TTC549 (cell line): ENCODE measurements around the gene CD9.
"Not testable (repeated sequence)": the region's sequence is repeated elsewhere in the genome, so short reads cannot be mapped to it uniquely, and the experiment has no call there.

Source experiments
- FAIRE-seq: peaks from 2 replicates; lab custom pipeline; 2012; peaks lifted over from hg19 to GRCh38; lab: Jason Lieb, UNC

The CD9 gene

DNA sequence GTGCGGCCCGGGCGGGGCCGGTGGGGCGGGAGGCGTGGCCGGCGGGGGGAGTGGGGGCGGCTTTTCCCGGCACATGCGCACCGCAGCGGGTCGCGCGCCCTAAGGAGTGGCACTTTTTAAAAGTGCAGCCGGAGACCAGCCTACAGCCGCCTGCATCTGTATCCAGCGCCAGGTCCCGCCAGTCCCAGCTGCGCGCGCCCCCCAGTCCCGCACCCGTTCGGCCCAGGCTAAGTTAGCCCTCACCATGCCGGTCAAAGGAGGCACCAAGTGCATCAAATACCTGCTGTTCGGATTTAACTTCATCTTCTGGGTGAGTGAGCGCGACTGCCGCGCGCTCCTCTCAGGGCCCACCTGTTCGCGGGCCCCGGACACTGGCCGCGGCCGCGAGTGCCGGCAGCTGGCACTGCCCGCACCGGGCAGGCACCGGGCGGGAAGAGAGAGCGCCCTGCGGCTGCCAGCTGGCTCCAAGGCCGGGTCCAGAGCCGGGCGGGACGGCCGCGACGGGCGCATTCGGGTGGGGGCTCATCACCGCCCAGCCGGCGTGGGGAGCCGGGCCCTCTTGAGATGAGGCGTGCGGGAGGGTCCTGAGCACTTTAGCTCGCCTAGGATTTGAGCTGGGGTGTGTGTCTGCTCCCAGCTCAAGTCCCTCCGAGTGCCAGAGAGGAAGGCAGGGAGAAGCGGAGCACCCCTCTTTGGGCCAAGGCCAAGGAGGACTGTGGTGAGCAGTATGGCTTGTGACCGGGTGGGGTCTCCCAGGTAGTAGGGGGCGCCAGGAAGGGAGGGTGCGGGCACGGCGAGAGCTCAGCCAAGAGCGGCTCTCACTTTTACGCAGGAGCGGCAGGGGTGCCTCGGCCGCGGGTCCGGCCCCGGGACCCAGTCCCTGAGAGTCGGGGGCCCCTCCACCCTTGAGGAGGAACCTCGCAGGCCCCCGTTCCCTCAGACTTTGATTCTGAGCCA lies at the start of gene CD9:
Gene CD9, plus strand, starts transcription at position 145 of the 957 bp plus-strand sequence. Its CDS starts 100 bp downstream, at position 245.
- no peak for FAIRE-seq

- FAIRE-seq: no peak
Measured at GRCh38 chr12:6154730-6155459, 45.3 kb upstream of the CD9 start.

DNA sequence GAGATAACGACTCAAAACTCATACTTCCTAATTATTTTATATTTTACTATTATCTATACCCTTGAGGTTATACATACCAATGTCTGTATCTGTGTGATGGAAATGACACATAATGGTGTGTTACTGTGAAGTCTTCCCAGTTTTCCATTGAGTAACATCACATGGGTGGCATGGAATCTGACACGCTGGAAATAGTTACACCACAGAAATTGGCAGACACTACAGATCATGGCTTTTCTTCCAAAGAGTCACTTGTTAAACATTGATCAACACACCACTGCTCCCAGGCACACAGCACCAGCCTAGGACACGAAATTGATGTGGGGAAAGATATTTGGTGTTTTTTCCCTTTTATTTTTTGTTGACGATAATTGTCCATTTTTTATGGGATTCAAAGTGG lies 42.7 kb upstream of the CD9 start:
- FAIRE-seq: no peak

DNA sequence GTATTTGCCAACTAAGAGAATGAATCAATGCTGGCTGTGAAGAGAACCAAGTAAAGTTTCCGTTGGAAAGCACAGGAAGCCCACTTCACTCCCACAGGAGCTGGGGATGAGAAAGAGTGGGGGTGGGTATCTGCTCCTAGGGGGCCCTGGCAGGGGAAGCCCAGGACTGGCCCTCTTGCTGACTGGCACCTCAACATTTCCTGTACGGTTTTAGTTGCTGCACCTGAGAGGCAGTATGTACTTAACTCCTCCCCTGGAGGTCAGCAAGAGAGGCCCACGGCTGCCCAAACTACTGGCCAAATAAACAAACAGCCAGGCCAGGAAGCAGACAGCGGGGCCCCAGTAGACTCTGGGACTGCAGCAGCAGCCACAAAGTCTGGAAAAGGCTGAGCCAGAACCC lies 41.9 kb upstream of the CD9 start:
- FAIRE-seq: no peak

- no peak for FAIRE-seq
Measured at GRCh38 chr12:6158749-6159148, 41.5 kb upstream of the CD9 start.

DNA sequence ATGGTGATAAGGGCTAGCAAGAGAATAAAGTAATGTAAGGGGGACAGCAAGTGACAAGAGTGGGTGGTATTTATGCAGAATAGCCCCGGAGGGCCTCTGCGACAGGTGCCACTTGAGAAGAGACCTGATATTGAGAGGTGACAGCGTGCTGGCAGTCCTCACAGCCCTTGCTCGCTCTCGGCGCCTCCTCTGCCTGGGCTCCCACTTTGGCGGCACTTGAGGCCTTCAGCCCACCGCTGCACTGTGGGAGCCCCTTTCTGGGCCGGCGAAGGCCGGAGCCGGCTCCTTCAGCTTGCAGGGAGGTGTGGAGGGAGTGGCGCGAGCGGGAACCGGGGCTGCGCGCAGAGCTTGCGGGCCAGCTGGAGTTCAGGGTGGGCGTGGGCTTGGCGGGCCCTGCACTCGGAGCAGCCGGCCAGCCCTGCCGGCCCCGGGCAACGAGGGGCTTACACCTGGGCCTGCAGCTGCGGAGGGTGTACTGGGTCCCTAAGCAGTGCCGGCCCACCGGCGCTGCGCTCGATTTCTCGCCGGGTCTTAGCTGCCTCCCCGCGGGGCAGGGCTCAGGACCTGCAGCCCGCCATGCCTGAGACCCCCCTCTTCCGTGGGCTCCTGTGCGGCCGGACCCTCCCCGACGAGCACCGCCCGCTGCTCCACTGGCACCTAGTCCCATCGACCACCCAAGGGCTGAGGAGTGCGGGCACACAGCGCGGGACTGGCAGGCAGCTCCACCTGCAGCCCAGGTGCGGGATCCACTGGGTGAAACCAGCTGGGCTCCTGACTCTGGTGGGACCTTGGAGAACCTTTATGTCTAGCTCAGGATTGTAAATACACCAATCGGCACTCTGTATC lies 40.8 kb upstream of the CD9 start:
- FAIRE-seq: not testable (repeated sequence)

- FAIRE-seq: not testable (repeated sequence)
Measured at GRCh38 chr12:6160049-6160649, 40.1 kb upstream of the CD9 start.

DNA sequence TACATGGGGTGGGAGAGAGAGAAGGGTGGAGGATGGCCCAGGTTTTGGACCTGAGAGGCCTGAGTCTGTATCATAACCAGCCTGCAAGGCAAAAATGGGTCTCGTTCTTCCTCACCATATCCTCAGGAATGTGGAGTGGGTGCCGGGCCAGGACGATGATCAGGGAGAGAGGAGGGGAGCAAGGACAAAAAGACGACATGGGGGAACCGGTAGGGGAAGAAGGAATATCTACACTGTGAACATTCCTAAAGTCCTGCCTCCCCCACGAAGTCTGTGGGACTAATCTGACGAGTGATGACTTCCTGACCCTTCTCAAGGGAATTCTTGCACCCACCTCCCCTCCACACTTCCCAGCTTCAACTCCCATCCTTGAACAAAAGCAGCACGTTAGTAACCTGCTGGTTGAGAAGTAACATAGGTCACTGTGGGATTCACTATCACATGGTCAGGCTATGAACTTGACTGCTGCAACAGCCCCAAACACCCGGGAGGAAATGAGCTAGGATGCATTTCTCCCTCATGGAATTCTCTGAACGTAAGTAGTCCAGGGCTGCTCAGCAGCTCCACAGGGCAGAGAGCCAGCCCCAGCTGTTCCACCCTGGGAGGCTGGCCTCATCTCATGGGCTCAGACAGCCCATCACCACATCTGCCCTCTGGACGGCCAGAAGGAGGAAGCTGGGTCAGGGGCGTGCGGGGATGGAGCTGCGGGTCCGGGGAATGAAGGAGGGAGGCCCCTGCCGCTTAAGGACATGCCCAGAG lies 38.9 kb upstream of the CD9 start:
- FAIRE-seq: no peak

- no peak for FAIRE-seq
Measured at GRCh38 chr12:6163416-6164060, 36.7 kb upstream of the CD9 start.

DNA sequence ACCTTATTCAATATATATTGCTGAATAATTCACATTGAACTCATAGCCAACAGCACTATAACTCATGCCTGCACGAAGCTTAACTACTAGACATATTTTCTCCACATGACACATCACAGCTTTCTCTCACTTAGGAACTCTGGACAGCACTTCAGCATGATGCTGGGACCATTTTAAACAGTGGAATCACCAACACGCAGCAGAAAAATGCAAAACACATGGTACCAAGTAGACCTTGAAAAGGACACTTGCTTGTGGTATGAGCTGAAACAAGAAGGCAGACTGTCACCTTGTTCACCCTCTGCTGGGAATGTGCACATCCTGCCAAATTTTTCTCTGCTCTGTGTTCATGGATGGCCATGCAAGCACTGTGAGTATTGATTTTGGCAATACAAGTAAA lies 34.8 kb upstream of the CD9 start:
- FAIRE-seq: no peak

DNA sequence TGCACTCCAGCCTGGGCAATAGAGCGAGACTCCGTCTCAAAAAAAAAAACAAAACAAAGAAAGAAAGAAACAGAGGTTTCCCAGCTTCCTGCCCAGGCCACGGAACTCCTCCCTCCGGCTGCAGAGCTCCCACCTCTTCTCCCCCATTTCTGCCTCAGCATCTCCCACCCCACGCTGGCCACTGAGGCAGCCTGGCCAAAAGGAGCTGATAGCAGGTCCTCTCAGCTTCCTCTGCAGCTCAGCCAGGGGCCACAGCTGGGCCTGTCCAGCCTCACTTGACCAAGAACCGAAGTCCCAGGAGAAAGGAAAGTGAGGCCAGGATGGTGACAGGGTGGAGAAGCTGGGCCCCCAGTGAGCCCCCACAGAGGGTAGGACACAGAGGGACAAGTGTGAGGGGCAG lies 33.4 kb upstream of the CD9 start:
- no peak for FAIRE-seq

DNA sequence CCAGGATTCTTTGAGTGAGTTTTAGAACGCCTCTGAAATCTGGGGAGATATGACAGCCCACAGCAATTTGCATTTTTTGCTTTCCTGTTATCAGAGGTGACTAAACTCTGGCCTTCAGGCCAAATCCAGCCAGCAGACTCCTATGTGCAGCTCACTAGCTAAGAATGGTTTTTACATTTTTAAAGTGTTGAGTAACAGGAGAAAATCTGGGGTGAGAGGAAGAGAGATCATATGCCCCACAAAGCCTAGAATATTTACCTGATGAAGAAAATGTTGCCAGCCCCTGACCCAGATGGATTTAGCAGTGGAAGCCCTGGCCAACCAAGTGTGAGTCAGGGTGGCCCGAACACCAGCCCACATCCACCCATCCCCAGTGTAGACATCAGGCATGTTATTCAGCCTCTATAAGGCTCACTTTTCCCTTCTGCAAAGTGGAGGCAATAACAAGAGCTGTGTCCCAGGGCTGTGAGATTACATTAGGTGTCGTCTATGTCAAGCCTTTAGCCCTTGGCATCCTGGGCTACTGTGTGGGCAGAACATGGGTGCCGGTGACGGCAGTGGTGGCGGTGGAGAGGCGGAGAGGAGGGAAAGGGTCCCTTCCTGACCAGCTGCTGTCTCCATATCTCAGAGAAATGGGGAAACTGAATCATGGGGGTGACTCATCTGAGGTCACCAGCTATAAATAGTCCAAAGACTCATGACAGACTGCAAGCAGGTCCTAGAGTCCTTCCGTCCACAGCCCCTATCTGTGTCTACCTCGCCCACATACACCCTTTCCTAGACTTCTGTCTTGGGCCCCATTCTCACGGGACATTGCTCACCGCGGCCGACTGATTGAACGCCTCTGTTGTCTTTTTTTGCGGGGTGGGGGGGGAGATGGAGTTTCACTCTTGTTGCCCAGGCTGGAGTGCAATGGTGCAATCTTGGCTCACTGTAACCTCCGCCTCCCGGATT lies 32.6 kb upstream of the CD9 start:
- FAIRE-seq: no peak

GRCh38 chr12:6171409-6172015 lies 28.7 kb upstream of the CD9 start:
- no peak for FAIRE-seq

DNA sequence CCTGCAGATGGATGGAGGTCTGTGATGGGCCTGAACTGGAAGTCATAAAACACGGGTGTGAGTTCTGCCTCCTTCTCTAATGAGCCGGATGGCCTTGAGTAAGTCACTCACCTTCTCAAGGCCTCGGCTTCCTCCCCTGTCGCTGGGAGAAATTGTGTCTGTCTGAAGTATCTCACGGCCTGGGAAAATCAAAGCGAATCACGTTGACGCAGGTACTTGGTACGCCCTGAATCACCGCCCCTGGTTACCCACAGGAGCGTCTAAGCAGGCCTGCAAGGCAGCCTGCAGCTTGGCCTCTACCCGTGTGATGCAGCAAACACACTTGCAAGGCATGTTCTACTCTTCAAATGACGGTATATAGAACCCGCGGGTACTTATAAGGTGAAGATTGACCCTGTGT lies 28.1 kb upstream of the CD9 start:
- FAIRE-seq: no peak

- FAIRE-seq: no peak
Measured at GRCh38 chr12:6172862-6173261, 27.3 kb upstream of the CD9 start.

- FAIRE-seq: no peak
Measured at GRCh38 chr12:6177642-6178358, 22.4 kb upstream of the CD9 start.

GRCh38 chr12:6178981-6179761 lies 21.0 kb upstream of the CD9 start:
- no peak for FAIRE-seq
